GM08714 (cell line): ENCODE results near the gene FCRL4.

Source experiments
- H3K4me3 ChIP-seq: fragments of 200-500 bp; sonication (Bioruptor generic); 2 replicates; pipeline ENCODE4 v1.5.1; 2014; ENCODE audit warnings: mild to moderate bottlenecking, low read length, inconsistent platforms
- ZNF274 ChIP-seq: IDR thresholded peaks from 2 replicates; pipeline ENCODE4 v1.6.1; 2012; ENCODE audit warnings: mild to moderate bottlenecking, low read depth, low read length

FCRL4 gene

GRCh38 chr1:157523774-157524493, 74.0 kb downstream of the FCRL4 start:
- no peak overlapping the region; the same call in 1 of the 2 replicates for H3K4me3 ChIP-seq
- no peak for TF ChIP-seq ZNF274
